ENCODE measurements around the gene SPSB3.
A peak's percentile ranks its signal among the peaks of the same experiment; 100 is the strongest.
"Not testable (repeated sequence)": the region's sequence is repeated elsewhere in the genome, so short reads cannot be mapped to it uniquely, and the experiment has no call there.

SPSB3 gene

GRCh38 chr16:1818204-1818872, 36.0 kb upstream of the SPSB3 start:
- DNase-seq, result no peak

GRCh38 chr16:1817716-1818115, 35.3 kb upstream of the SPSB3 start:
- no peak for DNase-seq

GRCh38 chr16:1817276-1817589, 34.9 kb upstream of the SPSB3 start:
- no peak for DNase-seq

DNA sequence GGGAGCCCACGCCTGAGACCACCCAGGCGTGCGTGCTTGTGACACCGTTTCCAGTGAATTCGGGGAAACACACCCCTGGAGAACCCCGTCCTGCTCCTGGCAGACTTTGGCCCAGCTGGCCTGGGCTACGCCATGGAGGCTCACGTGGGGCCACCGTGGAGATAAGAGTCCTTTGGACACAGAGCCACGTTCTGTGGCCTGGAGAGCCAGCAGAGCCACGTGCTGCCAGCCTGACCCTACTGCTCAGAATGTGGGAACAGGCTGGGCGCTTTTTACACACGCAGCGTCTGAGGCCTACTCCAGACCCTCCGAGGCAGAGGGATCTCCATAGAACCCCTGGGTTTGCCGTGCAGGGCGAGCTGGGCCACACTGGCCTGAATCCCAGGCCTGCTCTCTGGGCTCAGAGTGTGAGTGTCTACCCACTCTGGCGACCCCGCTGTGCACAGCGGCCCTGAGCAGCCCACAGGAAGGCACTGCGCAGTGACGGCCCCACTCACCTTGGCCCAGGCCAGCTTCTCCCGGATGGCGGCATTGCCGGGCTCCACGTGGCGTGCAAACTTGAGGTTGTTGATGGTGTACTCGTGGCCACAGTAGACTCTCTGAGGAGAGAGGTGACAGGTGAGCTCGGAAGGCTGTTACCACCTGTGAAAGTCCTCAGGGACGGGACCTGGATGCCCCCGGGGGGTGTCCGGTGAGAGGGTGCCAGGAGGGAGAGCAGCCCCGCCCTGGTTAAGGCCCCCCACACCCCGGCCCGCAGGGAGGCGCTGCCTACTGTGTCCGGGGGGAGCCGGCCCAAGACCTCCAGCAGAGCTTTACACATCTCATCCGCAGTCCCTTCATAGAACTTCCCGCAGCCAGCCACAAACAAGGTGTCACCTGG, 34.3 kb upstream of the SPSB3 start:
- DNase-seq, result no peak

GRCh38 chr16:1815461-1815860, 33.1 kb upstream of the SPSB3 start:
- DNase-seq, result no peak

DNA sequence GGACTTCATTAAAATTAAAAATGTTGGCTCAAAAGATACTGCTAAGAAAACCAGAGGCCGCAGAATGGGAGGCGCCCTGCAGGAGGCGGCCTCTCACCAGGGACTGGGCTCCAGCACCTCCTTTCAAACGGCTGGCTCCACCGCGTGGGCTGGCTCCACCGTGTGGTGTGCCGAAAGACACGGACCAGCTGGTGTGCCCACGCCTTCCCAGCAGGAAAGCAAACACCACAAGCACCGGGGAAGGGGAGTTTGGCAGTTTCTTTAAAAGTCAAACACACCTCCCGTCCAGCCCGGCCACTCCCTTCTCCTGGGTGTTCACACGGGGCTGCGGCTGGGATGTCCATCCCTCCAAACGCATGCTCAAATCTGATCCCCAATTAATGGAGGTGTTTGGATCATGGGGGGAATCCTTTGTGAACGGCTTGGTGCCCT, 30.4 kb upstream of the SPSB3 start:
- DNase-seq, result peak; percentile 22

DNA sequence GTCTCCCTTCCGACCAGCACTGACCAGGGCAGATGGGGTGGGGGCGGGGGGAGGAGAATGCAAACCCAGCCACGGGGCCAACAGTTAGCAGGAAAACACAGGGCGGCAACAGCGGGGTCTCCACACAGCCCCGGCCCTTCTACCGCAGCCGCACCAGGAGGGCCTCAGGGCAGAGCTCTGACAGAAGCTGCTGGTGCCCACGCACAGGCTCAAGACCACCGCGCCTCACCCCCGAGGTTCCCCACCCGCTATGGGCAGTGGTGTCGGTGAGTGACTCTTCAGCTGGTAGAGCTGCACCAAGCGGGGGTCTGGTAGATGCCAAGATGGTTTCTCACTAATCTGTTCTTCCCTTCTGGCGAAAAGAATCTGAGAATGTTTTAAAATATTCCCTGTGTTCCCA, 28.2 kb upstream of the SPSB3 start:
- DNase-seq, result no peak

DNA sequence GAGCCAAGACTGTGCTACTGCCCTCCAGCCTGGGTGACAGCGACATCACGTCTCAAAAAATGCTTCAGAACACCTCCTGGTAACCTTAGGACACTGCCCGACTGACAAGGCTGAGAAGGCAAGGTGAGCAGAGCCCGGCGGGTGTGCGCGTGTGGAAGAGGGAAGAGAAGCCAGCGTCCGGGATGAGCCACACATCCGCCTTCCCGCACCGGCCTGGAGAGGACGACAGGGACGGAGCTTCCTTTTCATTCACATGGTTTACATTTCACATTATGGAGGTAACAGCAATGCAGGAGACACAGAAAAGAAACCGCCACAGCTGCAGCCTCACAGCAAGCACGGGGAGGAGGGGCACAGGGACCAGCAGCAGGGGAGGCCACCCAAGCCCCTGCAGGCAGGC, 27.7 kb upstream of the SPSB3 start:
- DNase-seq, result no peak

GRCh38 chr16:1809281-1809801, 27.0 kb upstream of the SPSB3 start:
- no peak for DNase-seq

GRCh38 chr16:1808691-1809090, 26.3 kb upstream of the SPSB3 start:
- DNase-seq, result no peak

DNA sequence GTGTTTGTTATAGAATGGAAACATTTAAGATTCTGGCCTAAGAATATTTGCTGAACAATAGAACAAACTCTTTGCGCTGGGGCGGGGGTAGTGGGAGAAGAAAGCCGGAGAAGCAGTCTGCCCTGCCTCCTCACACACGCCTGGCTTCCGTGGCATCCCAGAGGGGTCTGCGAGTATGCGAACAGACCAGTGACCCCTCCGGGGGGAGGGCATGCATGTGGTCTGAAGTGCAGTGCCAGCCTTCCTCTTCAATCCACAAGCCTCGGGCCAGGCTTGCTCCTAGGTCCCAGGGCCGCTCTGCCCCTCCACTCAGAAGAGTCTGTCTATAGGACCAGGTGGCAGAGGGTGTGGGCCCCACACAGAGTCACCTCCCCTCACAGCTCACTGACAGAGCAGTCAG, 25.3 kb upstream of the SPSB3 start:
- no peak for DNase-seq

DNA sequence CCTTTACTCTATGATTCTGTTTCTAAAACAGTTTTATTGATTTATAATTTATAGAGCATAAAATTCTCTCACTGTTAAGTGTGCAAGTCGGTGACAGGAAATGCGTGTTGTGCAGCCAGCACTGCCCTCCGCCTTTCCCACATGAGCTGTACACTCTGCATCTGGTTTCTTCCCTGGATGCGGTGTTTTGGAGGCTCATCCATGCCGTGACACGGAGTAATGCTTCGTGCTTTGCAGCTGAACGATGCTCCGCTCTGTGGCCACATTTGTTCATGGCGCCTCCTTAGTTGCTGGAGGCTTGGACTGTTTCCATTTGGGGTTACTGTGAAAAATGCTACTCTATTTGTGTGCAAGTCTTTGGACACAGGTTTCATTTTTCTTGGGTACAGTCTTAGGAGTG, 18.3 kb upstream of the SPSB3 start:
- DNase-seq, result no peak

DNA sequence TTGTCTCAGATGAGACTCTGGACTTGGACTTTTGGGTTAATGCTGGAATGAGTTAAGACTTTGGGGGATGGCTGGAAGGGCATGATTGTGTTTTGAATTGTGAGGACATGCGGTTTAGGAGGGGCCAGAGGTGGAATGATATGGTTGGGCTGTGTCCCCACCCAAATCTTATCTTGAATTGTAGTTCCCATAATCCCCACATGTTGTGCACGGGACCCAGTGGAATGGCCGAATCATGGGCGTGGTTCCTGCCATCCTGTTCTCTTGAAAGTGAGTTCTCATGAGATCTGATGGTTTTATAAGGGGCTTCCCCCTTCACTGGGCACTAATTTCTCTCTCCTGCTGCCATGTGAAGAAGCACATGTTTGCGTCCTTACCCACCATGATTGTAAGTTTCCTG, 16.9 kb upstream of the SPSB3 start:
- not testable (repeated sequence) for DNase-seq

- DNase-seq, result no peak
Measured at GRCh38 chr16:1794908-1795666, 12.7 kb upstream of the SPSB3 start.

GRCh38 chr16:1794221-1794871, 12.0 kb upstream of the SPSB3 start:
- no peak for DNase-seq

GRCh38 chr16:1793578-1794220, 11.3 kb upstream of the SPSB3 start, which contains the start of gene IGFALS:
Gene IGFALS (minus strand): TSS chr16:1793705. CDS start chr16:1793652, 53 bp downstream.
- DNase-seq, result no peak

DNA sequence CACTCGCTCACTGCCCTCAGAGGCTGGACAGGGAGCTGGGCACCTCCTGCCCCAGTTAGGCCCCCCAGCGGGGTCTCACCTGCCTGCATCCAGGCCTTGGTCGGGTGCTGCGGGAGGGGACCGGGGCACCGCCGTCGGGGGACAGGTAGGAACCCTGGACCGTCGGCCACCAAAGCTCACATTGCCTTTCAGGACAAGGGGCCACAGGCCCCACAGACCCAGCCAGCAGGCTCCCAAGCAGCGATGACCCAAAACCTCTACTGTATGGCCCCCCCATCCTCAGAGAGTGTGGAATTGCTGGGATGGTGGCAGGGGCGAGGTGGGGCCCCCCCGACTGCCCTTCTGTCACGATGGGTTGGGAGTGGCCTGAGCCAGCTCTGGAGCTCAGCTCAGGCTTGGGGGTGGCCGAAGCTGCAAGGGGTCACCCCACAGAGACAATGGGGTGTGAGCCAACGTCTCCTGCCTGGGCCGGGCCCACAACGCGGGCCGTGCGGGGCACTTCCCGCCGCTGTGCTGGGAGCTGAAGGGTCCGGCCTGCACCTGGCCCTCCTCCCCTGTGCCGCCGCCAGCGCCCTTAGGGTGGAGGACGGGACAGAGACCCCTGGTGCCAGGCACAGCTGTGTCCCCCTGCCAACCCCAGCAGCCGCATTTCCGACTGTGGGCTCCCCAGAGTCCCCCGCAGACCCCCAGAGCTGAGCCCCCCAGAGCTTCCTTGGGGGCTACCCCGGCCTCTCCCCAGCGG, 10.6 kb upstream of the SPSB3 start:
- no peak for DNase-seq

- DNase-seq, result no peak
Measured at GRCh38 chr16:1791943-1792812, 9.8 kb upstream of the SPSB3 start.

DNA sequence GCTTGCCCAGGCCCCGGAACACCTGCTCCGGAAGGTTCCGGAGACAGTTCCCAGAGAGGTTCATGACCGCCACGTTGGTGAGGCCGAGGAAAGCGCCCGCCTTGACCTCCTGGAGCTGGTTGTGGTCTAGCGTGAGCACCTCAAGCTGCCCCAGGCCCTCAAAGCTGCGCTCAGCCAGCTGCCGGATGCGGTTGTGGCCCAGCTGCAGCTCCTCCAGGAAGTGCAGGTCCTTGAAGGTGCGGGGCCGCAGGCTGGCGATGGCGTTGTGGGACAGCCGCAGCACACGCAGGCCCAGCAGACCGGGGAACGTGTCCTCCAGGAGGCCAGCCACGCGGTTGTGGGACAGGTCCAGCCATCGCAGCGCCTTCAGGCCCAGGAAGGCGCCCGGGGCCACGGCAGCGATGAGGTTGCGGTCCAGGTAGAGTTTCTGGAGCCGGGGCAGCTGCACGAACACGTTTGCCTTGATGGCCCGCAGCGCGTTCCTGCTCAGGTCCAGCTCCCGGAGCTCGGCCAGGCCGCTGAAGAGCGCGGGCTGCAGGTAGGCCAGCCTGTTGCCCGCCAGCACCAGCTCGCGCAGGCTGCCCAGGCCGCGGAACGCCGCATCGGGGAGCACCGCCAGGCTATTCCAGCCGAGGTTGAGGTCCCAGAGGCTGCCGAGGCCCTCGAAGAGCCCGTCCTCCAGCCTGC, 9.0 kb upstream of the SPSB3 start:
- DNase-seq, result no peak
